Limb (tissue), 2 donors: ENCODE results near the gene DAZ1.
"Not testable (repeated sequence)": the region's sequence is repeated elsewhere in the genome, so short reads cannot be mapped to it uniquely, and the experiment has no call there.

Experiments
- DNase-seq, 2 donors: peaks; one replicate each; pipeline ENCODE4 v3.0.0-alpha.2; 2016; ENCODE audit errors: extremely low spot score in 2 of 2

DAZ1 gene

GRCh38 chrY:23198908-23199307, at the start of gene DAZ1:
Gene DAZ1 (minus strand): TSS chrY:23199008. CDS start chrY:23198800, 208 bp downstream.
- not testable (repeated sequence) for DNase-seq

GRCh38 chrY:23219233-23219632, 20.4 kb upstream of the DAZ1 start, which contains the start of gene DAZ2:
Gene DAZ2 (plus strand): TSS chrY:23219533. CDS start chrY:23219741, 208 bp downstream.
- not testable (repeated sequence) for DNase-seq

- not testable (repeated sequence) for DNase-seq
Measured at GRCh38 chrY:23210681-23211080, 11.9 kb upstream of the DAZ1 start.

- not testable (repeated sequence) for DNase-seq
Measured at GRCh38 chrY:23209802-23210495, 11.1 kb upstream of the DAZ1 start.

- not testable (repeated sequence) for DNase-seq
Measured at GRCh38 chrY:23207455-23207854, 8.6 kb upstream of the DAZ1 start.
